ENCODE measurements around the gene MN1. TPM values are rescaled to one million over a fixed set of nuclear protein-coding genes. Genes with fewer than 3 reads are reported as not detected.
A peak's percentile ranks its signal among the peaks of the same experiment; 100 is the strongest.

MN1 gene
- total RNA-seq, 1 donor, result 6.2 TPM

DNA sequence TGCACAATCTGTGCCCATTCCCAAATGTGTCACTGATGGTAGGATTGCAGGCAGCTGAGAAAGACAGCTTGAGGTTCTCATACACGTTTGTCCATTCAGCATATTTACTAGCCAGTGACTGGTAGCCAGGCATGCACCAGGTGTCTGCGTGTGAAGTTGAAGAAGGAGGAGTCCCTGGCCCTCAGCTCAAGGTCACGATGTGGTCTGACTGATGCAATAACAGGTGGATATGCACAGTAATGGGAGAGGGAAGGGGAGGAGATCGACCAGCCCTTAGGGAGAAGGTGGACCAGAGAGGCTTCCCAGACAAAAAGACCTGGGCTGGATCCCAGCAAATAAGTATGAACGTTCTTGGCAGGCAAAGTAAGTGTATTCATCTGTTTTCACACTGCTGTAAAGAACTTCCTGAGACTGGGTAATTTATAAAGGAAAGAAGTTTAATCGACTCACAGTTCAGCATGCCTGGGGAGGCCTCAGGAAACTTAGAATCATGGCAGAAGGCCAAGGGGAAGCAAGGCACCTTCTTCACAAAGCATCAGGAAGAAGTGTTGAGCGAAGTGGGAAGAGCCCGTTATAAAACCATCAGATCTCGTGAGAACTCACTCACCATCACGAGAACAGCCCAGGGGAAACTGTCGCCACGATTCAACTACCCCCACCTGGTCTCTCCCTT, 96.0 kb downstream of the MN1 start:
- Histone ChIP-seq H3K9me3 (ENCODE audit: low read depth, low read length) (peaks cover 5% of the 10 kb centered on the region), H3K27me3 (ENCODE audit: insufficient read depth, low read length) (peaks cover 2% of the 10 kb centered on the region), H3K4me1 (ENCODE audit: insufficient read depth, low read length) (no peaks in the 10 kb centered on the region), H3K27ac (ENCODE audit: low read depth, low read length) (no peak overlapping the region), H3K79me2 (ENCODE audit: insufficient read depth, low read length) (no peaks in the 10 kb centered on the region), H2AFZ (ENCODE audit: low read length) (no peak overlapping the region), H3K4me2 (ENCODE audit: insufficient read depth, low read length) (no peak overlapping the region), H4K20me1 (ENCODE audit: insufficient read depth, low read length) (no peaks in the 10 kb centered on the region), H3K36me3 (ENCODE audit: insufficient read depth, low read length) (no peaks in the 10 kb centered on the region), H3K4me3 (ENCODE audit: insufficient read depth, low read length) (no peak overlapping the region)
- no peak for TF ChIP-seq CTCF (IDR thresholded peaks at IDR 0.05; ENCODE audit: extremely low read depth, low read depth, low read length)
- DNase-seq (ENCODE audit: insufficient read length, low spot score, missing footprints), result no peak

- no peaks in the 10 kb centered on the region for H3K27me3 ChIP-seq (ENCODE audit: insufficient read depth, low read length)
Measured at GRCh38 chr22:27704581-27704980, 97.0 kb downstream of the MN1 start.

GRCh38 chr22:27699383-27700019, 102.1 kb downstream of the MN1 start:
- no peak for DNase-seq (ENCODE audit: insufficient read length, low spot score, missing footprints)
- Histone ChIP-seq H3K4me1 (ENCODE audit: insufficient read depth, low read length) (no peaks in the 10 kb centered on the region), H3K27me3 (ENCODE audit: insufficient read depth, low read length) (no peaks in the 10 kb centered on the region), H3K27ac (ENCODE audit: low read depth, low read length) (no peak overlapping the region), H3K9me3 (ENCODE audit: low read depth, low read length) (peaks cover 3% of the 10 kb centered on the region), H3K4me3 (ENCODE audit: insufficient read depth, low read length) (no peak overlapping the region), H2AFZ (ENCODE audit: low read length) (no peak overlapping the region), H4K20me1 (ENCODE audit: insufficient read depth, low read length) (no peaks in the 10 kb centered on the region), H3K4me2 (ENCODE audit: insufficient read depth, low read length) (no peak overlapping the region), H3K36me3 (ENCODE audit: insufficient read depth, low read length) (no peaks in the 10 kb centered on the region), H3K79me2 (ENCODE audit: insufficient read depth, low read length) (no peaks in the 10 kb centered on the region)
- TF ChIP-seq CTCF (IDR thresholded peaks at IDR 0.05; ENCODE audit: extremely low read depth, low read depth, low read length), result no peak

More at GRCh38 chr22:27704581-27704980, 97.0 kb downstream of the MN1 start:
- no peak for DNase-seq (ENCODE audit: insufficient read length, low spot score, missing footprints)
- Histone ChIP-seq H3K36me3 (ENCODE audit: insufficient read depth, low read length) (no peaks in the 10 kb centered on the region), H2AFZ (ENCODE audit: low read length) (no peak overlapping the region), H3K4me3 (ENCODE audit: insufficient read depth, low read length) (no peak overlapping the region), H3K27ac (ENCODE audit: low read depth, low read length) (no peak overlapping the region), H3K9me3 (ENCODE audit: low read depth, low read length) (peaks cover 3% of the 10 kb centered on the region), H3K4me2 (ENCODE audit: insufficient read depth, low read length) (no peak overlapping the region), H3K79me2 (ENCODE audit: insufficient read depth, low read length) (no peaks in the 10 kb centered on the region), H3K4me1 (ENCODE audit: insufficient read depth, low read length) (no peaks in the 10 kb centered on the region), H4K20me1 (ENCODE audit: insufficient read depth, low read length) (no peaks in the 10 kb centered on the region)
- no peak for TF ChIP-seq CTCF (IDR thresholded peaks at IDR 0.05; ENCODE audit: extremely low read depth, low read depth, low read length)

DNA sequence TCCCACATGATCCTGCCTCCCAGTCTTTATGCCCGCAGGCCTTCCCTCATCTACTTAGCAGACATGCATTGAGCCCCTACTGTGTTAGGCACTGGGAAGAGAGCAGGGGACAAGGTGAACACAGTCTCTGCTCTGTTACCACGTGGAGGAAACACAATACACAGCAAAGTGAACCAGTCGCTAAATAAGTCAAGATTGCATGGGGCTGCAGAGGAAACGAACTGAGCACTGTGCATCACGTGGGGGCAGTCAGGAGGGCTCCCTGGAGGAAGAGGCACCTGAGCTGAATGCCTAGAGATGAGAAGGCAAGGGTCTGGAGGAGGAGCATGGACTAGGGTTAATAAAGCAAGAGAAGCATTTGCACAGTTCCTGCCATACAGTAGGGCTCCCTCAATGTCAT, 102.7 kb downstream of the MN1 start:
- Histone ChIP-seq H4K20me1 (ENCODE audit: insufficient read depth, low read length) (no peaks in the 10 kb centered on the region), H3K36me3 (ENCODE audit: insufficient read depth, low read length) (no peaks in the 10 kb centered on the region), H3K4me1 (ENCODE audit: insufficient read depth, low read length) (no peaks in the 10 kb centered on the region), H3K4me2 (ENCODE audit: insufficient read depth, low read length) (no peak overlapping the region), H3K79me2 (ENCODE audit: insufficient read depth, low read length) (no peaks in the 10 kb centered on the region), H3K27ac (ENCODE audit: low read depth, low read length) (no peak overlapping the region), H3K4me3 (ENCODE audit: insufficient read depth, low read length) (no peak overlapping the region), H3K27me3 (ENCODE audit: insufficient read depth, low read length) (peaks cover 4% of the 10 kb centered on the region), H3K9me3 (ENCODE audit: low read depth, low read length) (peaks cover 3% of the 10 kb centered on the region), H2AFZ (ENCODE audit: low read length) (no peak overlapping the region)
- TF ChIP-seq CTCF (IDR thresholded peaks at IDR 0.05; ENCODE audit: extremely low read depth, low read depth, low read length), result no peak
- peak; percentile 59 for DNase-seq (ENCODE audit: insufficient read length, low spot score, missing footprints)

Measured in osteoblast (primary cell).